GM18868 (cell line): Measurements from ENCODE around the gene AXDND1.

Experiments
- ATAC-seq: cut with Tn5 transposase; IDR thresholded peaks from one replicate; pipeline ENCODE4 v1.9.1; 2021; ENCODE audit warnings: mild to moderate bottlenecking, moderate library complexity; ENCODE audit not compliant: unreplicated experiment

AXDND1 gene, protein sequence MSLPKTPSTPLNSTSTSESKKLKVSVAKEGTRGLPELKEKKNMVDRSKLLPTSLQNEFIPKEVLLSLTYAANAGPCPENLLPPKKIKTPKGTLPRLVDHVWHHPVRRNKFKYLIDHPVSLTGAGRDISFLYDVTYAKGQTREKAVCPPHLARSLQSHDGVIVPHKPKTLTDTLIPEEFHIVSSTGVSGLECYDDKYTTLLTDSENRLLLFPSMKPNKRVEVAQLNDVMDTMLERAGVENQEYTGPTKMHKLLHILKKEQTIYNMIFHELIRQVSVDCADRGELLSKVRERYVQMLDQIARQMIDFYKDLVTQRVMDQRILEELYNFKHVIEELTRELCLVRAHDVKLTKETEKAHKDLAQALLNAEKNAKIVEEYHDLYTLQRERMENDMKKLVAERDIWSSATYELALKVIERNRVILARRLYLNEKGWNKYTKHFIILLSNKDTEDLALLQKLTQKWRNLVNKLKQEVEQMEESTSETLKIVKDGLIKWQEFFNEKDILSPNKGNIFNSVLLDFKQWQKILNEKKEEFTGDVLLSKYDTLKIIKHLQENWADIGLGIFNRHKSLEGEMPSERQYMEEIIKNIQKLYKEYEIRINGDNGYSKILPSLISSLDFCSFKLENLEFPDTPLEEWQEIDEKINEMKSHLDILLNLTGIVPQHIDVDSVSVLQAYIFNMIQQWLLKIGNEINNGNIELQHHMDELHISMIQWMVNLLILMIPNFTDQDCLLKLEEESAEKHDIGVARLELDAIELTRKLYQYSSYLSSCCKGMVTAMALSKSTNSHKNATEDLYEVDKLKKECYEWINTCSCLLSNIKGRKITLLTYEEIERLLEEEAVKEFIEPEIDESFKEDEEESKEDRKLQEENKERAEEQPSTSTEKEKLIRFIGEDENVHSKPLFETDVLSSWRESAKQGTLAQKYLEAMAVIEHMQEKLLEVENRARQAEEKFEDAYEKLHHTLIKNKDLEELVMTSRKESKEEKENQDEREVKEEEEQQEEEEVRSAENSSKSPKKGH

GRCh38 chr1:179365342-179366092, at the start of gene AXDND1:
TSS of gene AXDND1 (plus strand) at chr1:179365971. CDS start at chr1:179366510, 539 bp downstream.
- peak; percentile 98 for ATAC-seq

DNA sequence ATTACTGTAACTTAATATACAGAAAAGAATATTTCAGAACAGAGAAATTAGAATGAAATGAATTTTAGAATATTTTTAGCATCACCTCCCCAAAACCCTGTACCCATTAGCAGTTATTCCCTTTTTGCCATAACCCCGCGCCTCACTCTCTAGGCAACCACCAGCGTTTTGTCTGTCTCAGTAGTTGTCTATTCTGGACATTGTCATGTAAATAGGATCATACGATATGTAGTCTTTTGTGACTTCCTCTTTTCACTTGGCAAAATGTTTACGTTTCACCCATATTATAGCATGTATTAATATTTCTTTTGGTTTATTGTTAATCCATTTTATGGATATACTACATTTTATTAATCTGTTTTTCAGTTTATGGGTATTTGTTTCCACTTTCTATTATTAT, 47.3 kb upstream of the AXDND1 start:
- no peak for ATAC-seq

DNA sequence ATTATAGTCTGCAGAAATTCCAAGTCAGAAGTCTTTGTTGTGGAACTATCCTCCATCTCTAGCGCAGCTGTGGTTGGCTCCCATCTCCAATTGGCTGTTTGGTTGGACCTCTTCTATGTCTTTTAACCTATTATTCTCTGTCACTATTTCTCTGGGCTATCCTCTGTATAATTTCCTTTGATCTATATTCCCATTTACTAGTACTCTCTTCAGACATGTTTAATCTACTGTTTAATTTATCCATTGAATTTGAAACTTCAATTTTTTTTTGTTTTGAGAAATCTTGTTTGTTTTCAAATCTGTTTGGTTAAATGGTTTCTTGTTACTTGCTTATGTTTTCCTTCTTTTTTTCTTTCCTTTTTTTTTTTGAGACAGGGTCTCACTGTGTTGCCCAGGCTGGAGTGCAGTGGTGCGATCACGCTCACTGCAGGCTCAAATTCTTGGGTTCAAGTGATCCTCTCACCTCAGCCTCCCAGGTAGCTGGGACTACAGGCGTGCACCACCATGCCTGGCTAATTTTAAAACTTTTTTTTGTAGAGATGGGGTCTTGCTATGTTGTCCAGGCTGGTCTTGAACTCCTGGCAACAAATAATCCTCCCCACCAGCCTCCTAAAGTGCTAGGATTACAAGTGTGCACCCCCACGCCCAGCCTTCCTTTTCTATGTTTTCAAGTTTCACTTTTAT, 44.1 kb upstream of the AXDND1 start:
- no peak for ATAC-seq

GRCh38 chr1:179322557-179322956, 43.2 kb upstream of the AXDND1 start:
- no peak for ATAC-seq

GRCh38 chr1:179323436-179323835, 42.3 kb upstream of the AXDND1 start:
- no peak for ATAC-seq

DNA sequence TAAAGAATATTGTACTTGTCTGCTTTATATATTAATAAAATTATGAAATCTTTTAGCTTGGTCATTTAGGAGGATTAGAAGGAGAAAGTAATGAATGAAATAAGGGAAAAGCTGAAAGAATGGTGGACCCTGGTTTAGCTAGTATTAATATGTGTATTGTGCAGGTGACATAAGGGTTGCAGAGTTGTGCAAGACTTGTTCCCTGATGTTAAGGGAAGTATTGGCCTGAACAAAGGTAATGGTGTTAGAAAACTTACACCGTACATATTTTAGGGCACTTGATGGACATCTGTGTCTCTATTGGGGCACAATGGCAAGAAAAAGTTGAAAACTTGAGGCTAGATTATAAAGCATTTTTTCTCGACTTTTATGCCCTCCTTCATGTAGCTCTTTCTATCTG, 39.9 kb upstream of the AXDND1 start:
- no peak for ATAC-seq

- ATAC-seq = no peak
Measured at GRCh38 chr1:179326746-179327145, 39.0 kb upstream of the AXDND1 start.

- no peak for ATAC-seq
Measured at GRCh38 chr1:179327196-179327595, 38.6 kb upstream of the AXDND1 start.

DNA sequence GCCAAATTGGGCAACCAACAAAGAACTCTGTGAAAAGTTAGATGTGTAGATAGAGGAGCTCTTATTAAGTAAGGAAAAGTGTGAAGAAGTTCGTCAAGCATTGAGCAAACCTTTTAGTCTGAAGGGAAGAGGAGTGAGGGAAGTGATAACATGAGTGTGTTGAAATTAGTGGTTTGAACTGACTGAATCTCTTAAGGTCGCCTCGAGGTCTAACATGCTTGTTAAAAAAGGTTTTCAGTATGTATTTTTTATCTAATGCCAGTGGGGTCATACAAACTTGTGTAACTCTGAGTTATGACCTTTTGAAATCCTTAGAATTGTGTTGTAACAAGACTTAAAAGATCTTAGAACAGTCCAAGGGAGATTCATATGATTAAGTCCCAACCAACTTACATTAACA, 38.1 kb upstream of the AXDND1 start:
- no peak for ATAC-seq

- ATAC-seq = no peak
Measured at GRCh38 chr1:179329862-179330261, 35.9 kb upstream of the AXDND1 start.

GRCh38 chr1:179334440-179334839, 31.3 kb upstream of the AXDND1 start:
- no peak for ATAC-seq

- ATAC-seq = no peak
Measured at GRCh38 chr1:179337288-179337687, 28.5 kb upstream of the AXDND1 start.

DNA sequence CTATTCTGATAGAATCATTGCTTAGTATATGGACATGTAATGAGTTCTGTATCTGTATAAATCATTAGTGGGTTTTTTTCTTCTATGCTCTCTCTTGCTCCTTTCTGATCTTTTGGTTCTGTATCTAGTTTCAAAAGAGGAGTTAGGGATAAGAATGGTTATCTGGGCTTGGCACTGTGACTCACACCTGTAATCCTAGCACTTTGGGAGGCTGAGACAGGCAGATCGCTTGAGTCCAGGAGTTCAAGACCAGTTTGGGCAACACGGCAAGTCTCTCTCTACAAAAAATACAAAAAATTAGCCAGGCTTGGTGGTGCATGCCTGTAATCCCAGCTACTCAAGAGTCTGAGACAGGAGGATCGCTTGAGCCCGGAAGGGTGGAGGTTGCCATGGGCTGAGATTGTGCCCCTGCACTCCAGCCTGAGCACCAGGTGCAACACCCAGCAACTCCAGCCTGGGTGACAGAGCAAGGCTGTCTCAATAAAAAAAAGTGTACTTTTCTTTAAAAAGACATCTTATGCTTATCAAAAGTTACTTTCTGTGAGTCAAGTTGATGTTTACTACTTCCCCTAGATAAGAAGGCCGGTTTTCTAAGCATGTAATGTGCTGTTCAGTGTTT, 27.7 kb upstream of the AXDND1 start:
- ATAC-seq = no peak

GRCh38 chr1:179340918-179341317, 24.9 kb upstream of the AXDND1 start:
- ATAC-seq = no peak

DNA sequence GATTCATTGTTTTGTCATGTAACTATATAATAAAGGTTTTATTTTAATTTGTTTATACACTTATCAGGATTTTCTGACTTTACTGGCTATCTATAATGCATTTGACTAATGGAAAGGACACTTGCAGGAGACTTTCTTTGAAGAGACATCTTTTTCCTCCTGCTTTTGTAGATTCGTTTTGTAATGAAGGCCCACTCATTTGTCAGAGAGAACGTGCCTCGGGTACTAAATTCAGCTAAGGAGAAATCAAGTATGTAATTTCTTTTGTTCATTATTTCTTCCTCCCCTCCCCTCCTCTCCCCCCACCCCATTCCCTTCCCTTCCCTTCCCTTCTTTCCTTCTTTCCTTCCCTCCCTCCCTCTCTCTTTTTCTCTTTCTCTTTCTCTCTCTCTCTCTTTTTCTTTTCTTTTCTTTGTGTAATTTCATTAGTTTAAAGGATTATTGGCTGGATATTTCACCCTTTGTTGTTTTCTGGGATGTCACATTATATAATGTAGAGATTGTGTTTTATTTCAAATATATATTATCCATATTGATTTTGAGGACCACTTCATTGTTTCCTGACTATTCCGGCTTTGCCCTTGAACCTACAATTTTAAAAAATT, 23.7 kb upstream of the AXDND1 start:
- no peak for ATAC-seq

DNA sequence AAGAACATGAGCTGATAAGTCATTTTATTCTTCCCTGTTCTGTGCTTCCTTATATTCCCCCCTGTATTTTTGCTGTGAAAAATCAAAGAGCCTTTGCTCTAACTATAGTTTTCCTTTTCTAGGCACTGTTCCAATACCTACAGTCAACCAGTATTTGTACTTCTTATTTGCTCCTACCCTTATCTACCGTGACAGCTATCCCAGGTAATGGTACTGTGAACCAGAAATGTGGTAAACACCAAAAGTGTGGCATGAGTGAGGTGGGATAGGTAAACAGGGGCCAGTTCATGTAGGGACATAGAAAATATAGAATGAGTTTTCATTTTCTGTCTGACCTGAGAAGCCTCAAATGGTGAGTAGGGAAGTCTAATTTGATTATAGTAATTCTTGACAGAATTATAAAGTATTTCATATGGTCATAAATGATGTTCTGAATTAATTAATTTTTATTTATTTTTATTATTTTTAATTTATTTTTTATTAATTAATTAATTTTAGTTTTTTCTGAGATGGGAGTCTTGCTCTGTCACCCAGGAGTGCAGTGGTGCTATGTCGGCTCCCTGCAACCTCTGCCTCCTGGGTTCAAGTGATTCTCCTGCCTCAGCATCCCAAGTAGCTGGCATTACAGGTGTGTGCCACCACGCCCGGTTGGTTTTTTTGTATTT, 22.9 kb upstream of the AXDND1 start:
- no peak for ATAC-seq

- no peak for ATAC-seq
Measured at GRCh38 chr1:179351281-179351680, 14.5 kb upstream of the AXDND1 start.

DNA sequence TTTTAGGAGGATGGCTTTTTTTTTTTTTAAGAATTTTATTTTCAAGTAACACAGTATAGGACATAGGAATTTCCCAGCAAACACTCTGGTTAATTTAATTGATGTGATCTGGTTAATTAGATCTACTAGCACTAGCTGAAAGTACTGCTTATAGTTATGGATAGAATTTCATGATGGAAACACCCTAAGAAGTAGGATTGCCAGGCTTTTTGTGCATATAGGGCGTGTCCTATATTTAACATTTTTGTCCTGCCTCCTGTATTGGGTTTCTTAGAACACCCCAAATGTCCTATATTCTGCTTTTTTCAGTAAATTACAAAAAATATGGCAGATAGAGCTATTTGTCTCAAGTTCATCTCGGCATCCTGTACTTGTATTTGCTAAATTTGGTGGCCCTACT, 13.5 kb upstream of the AXDND1 start:
- ATAC-seq = no peak

- ATAC-seq = no peak
Measured at GRCh38 chr1:179353546-179353945, 12.2 kb upstream of the AXDND1 start.
